Left lobe of liver (tissue), 2 donors: Measurements from ENCODE around the gene FAM234A. TPM values are rescaled to one million over a fixed set of nuclear protein-coding genes. Genes with fewer than 3 reads are reported as not detected.

ENCODE experiments used
- ATAC-seq: fragments of 200-7000 bp; cut with Tn5 transposase; one replicate; pipeline ENCODE4 v1.9.1; 2020; ENCODE audit warnings: mild to moderate bottlenecking, moderate library complexity
- DNase-seq: peaks from one replicate; pipeline ENCODE4 v3.0.0-alpha.2; 2020; ENCODE audit warnings: low spot score
- total RNA-seq: library from RNA; stranded (reverse); gene quantifications from one replicate; pipeline ENCODE4 v1.2.1, GENCODE V29; 2021
- donor health status: DM: no; HTN: no; CAD: no; lungs with moderate emphysema.
- donor health status: DM: no; HTN: yes; CAD: no.

Gene FAM234A
- total RNA-seq, 1 donor from 2014 or later = 35.8 TPM

DNA sequence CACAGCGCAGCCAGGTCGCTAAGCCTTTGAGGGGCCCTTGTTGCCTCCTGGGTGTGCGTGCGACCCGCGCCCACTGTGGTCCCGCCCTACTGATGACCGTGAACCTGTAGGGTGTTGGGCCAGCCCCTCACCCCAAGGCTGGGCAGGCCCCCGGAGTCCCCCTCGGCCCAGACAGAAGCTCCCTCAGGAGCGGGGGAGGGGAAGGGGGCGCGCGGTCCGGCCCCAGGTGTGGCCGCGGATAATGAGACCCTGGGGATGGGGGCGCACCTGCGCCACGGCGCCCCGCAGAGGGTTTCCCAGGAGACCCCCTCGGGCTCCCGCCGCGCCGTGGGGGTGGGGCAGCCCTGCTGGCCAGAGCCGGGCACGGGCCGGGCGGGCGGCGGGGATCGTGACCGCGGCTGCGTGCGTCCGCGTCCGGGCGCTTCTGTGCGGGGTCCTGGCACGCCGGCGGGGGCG lies 45.4 kb downstream of the FAM234A start:
- no peak for DNase-seq
- ATAC-seq = no peak

DNA sequence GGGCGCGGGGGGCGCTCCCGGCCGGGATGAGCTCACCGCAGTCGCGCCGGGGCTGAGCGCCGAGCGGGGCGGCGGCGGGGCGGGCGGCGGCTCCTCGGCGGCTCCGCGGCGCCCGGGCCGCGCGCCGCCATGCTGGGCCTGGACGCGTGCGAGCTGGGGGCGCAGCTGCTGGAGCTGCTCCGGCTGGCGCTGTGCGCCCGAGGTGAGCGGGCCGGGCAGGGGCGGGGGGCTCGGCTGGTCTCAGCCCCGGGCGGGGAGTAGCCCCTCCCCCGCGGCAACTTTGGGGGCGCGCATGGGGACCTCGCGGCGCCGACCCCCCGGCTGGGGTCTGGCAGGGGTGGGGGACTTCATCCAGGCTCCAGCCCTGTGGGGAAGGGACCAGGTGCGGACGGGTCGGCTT lies 45.9 kb downstream of the FAM234A start, which contains the start of gene ARHGDIG:
TSS of gene ARHGDIG (plus strand) at position 40 of the 400 bp plus-strand sequence. CDS start at position 130, 90 bp downstream.
- no peak for ATAC-seq

DNA sequence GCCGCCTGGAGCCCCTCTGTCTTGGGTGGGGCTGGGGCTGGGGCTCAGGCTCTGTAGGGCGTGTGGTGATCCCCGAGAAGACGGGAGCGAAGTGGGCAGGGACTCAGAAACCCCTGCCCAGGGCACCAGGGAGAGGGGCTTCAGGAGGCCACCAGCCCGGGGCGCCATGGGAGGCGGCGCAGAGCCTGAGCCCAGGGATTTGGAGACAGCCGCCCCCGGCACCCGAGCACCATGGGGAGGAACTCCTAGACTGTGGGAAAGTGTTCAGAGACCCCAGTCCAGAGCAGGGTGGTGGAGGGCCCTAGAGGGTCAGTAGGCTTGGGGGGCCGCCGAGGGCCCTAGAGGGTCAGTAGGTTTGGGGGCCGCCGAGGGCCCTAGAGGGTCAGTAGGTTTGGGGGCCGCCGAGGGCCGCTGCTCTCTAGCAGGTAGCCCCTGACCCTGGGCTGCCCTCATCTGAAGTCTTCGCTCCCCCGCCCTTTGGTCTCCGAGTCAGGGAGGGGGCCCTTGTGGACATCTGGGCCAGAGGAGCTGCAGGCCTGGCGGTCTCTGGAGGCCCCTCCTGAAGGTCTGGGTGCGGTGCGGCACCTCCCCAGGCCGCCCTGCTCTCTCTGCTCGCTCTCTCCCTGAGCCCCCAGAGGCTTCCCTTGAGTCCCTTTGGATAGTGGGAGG lies 46.5 kb downstream of the FAM234A start:
- ATAC-seq (no peak), DNase-seq (no peak)

More for the DNA sequence above, 45.9 kb downstream of the FAM234A start, which contains the start of gene ARHGDIG:
- no peak for DNase-seq

DNA sequence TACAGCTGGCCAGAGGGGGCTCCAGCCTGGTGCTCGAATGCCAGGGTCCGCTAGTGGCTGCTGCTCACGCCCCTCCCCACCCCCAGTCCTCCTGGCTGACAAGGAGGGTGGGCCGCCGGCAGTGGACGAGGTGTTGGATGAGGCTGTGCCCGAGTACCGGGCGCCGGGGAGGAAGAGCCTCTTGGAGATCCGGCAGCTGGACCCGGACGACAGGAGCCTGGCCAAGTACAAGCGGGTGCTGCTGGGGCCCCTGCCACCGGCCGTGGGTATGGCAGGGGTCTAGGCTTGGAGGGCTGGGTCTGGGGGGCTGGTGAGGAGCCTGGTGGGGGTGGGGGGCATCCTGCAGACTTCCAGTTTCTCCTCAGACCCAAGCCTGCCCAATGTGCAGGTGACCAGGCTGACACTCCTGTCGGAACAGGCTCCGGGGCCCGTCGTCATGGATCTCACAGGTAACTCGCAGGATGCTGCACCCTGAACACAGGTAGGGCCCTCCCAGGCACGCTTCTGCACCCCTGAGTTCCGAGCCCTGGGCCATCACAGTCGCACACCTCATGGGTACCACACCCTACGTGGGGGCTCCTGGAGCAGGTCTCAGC lies 47.1 kb downstream of the FAM234A start:
- ATAC-seq = peak; percentile 8
- DNase-seq = no peak

DNA sequence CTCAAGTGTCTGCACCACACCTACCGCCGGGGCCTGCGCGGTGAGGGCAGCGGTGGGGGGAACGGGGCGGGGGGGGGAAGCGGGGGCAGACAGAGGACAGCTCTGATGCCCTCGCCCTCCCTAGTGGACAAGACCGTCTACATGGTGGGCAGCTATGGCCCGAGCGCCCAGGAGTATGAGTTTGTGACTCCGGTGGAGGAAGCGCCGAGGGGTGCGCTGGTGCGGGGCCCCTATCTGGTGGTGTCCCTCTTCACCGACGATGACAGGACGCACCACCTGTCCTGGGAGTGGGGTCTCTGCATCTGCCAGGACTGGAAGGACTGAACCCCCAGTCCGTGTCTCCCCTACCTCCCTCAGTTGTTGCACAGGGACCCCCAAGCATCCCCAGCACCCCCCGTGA lies 47.9 kb downstream of the FAM234A start:
- ATAC-seq = no peak
- no peak for DNase-seq

DNA sequence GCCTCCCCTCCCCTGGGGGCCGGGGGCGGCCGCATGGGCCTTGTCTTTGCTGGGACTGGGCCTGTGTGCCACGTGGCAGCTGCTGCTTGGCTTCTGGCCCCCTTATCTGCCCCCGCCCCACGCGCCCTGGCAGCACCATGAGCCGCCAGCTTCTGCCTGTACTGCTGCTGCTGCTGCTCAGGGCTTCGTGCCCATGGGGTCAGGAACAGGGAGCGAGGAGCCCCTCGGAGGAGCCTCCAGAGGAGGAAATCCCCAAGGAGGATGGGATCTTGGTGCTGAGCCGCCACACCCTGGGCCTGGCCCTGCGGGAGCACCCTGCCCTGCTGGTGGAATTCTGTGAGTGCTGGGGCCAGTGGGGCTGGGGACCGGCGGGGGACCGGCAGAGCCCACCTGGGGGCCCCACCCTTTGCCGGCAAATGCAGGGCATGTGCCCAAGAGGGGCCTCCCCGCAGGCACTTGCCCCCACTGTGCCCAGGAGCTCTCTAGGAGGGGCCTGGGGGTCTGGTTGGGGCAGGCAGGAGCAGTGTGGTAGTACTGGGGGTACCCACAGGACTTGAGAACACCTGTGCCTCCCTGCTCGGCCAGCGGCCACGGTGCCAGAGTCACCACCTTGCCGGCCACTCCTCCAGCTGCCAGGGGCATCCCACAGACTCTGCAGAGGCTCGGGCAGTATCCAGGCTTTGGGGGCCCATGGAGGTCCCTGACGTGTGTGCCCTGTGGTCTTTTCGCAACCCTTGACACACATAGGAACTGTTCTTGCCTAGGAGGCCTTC lies 48.6 kb downstream of the FAM234A start, which contains the start of gene PDIA2:
TSS of gene PDIA2 (plus strand) at position 132 of the 773 bp plus-strand sequence. CDS start at position 138, 6 bp downstream.
- DNase-seq (no peak), ATAC-seq (no peak)

DNA sequence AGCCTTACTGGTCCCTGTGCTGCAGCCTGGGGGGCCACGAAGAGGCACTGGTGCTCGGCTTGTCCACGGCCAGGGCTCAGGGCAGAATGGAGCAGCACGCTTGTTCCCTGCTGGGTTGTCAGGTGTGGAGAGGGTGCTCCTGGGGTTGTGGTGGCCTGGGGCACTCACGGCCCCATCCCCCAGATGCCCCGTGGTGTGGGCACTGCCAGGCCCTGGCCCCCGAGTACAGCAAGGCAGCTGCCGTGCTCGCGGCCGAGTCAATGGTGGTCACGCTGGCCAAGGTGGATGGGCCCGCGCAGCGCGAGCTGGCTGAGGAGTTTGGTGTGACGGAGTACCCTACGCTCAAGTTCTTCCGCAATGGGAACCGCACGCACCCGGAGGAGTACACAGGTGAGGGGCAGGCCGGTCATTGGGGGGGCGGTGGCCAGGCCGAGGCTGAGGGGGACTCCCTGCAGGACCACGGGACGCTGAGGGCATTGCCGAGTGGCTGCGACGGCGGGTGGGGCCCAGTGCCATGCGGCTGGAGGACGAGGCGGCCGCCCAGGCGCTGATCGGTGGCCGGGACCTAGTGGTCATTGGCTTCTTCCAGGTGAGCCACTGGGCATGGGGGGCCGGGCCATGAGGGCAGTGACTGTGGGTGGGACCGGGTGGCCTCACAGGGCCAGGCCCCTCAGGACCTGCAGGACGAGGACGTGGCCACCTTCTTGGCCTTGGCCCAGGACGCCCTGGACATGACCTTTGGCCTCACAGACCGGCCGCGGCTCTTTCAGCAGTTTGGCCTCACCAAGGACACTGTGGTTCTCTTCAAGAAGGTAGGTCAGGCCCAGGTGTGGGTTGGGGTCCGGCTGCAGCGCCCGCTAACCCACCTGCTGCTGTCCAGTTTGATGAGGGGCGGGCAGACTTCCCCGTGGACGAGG lies 49.8 kb downstream of the FAM234A start:
- ATAC-seq (no peak), DNase-seq (no peak)

DNA sequence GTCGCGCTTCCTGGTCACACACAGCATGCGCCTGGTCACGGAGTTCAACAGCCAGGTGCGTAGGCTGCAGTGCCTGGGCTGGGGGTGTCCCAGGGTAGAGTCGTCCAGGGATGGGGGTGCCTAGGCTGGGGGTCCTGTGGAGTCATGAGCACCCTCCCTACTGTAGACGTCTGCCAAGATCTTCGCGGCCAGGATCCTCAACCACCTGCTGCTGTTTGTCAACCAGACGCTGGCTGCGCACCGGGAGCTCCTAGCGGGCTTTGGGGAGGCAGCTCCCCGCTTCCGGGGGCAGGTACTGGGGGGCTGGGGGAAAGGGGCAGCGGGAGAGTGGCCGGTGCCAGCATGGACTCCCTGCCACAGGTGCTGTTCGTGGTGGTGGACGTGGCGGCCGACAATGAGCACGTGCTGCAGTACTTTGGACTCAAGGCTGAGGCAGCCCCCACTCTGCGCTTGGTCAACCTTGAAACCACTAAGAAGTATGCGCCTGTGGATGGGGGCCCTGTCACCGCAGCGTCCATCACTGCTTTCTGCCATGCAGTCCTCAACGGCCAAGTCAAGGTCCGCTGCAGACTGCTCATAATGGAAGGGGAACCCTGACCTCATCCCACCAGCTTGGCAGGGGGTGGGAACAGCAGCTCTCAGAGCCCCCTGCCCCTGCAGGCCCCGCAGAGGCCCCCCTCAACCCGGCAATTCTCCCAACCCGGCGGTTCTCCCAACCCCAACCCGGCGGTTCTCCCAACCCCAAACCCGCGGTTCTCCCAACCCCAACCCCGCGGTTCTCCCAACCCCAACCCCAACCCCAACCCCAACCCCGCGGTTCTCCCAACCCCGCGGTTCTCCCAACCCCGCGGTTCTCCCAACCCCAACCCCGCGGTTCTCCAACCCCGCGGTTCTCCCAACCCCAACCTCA lies 50.8 kb downstream of the FAM234A start:
- ATAC-seq (no peak), DNase-seq (no peak)

DNA sequence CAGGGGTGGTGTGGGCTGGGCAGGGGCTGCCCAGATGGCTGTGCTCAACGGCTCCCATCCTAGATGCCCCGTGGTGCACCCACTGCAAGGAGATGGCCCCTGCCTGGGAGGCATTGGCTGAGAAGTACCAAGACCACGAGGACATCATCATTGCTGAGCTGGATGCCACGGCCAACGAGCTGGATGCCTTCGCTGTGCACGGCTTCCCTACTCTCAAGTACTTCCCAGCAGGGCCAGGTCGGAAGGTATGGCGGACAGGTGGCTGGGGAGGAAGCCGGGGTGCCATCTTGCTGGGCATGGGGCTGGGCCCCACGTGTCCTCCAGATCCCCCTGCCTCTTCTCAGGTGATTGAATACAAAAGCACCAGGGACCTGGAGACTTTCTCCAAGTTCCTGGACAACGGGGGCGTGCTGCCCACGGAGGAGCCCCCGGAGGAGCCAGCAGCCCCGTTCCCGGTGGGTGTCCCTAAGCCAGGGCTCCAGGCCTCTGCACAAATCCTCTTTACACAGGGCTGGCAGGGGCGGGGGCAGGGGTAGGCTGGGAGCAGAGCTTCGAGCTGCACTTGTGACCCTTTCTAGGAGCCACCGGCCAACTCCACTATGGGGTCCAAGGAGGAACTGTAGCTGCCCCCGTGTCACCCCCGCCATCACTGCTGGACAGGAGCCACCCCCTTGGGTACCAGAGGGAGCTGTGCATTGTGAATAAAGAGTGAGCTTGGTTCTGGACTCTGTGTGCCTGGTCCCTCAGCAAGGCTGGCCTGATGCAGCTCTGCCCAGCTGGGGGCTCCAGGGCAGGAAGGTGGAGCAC lies 52.1 kb downstream of the FAM234A start:
- ATAC-seq (no peak), DNase-seq (no peak)

DNA sequence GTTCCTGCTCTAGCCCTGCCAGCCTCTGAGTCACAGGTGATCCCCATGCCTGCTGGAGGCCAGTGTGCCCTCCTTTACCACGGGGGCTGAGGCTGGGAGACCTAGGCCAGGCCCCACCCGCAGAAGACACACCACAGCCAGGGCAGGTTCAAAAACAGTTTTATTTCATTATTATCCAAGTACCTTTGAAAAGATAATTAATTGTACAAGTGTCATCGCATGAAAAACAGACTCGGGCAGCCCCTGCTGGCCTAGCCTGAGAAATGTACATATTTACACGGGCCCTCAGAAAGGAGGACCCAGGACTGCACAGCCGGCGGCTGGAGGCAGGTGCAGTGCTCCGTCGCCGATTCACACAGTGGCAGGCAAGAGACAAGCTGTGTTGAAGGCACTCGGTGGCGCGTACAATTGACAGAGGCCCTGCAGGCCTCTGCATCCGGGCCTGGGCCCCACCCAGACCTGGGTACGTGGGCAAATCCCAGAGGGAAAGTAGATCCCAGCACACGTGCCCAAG lies 52.7 kb downstream of the FAM234A start:
- no peak for DNase-seq
- no peak for ATAC-seq

DNA sequence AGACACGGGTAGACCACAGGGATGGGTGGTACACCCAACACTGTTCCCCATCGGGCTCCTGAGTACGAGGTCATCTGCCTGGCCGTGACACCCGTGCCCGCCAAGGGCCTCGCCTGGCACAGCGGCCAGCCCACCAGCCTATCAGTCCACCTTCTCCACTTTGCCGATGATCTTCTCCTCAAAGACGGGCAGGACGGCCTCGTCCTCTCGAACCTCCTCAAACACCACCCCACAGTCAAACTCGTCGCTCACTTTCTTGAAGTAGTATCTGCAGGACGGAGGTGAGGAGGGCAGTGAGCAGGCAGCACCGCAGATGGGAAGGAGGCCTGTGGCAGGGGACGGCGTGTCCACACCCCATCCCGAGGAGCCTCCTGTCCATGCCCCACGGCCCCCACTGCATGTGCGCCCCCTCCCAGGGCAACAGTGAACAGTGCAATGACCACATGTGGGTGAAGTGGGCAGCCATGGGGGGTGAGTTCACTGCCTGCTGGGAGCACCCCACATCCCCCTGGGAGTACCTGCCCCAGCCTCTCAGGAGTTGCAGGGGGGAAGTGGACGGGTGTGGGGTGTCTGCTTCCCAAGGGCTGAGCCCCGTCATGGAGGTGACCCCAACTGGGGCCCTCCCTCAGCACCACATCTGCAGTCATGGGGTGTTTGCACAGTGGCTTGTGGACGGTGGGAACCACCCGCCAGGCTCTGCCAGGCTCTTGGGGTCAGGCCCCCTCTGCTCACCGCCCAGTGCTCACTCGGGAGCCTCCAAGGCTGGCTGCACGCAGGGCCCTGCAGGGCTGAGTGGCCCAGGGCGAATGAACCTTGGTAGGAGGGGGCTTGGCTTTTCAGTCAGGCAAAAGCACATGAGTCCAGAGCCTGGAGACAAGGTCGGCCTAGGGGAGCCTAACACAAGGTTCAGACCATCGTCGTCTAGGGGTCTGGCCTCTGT lies 53.6 kb downstream of the FAM234A start:
- DNase-seq (no peak), ATAC-seq (no peak)

DNA sequence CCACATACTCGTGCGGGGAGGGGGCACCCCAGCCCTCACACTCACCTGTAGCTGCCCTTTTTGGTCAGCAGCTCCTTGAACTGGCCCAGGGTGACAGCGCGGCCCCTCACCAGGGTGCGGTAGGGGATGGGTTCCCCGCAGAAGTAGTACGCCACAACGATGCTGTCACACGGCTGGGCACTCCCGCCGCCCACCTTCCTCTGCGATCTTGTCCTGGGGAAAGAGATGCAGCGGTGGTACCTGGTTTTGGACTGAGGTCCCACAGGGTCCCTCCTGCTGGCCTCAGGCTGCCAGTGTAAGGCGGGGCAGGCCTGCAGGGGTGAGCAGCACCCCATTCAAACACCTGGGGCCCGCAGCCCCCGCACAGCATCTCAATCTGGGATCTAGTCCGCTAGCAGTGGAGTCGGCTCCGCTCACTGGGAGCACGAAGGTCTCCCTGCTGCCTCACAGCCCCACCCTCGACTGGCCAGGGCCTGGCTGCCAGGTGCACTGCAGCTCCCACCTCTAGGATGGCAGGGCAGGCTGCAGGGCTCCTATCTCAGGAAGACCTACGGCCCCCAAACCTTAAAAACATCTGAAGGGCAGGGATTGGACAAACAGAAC lies 54.9 kb downstream of the FAM234A start:
- ATAC-seq = no peak
- no peak for DNase-seq

DNA sequence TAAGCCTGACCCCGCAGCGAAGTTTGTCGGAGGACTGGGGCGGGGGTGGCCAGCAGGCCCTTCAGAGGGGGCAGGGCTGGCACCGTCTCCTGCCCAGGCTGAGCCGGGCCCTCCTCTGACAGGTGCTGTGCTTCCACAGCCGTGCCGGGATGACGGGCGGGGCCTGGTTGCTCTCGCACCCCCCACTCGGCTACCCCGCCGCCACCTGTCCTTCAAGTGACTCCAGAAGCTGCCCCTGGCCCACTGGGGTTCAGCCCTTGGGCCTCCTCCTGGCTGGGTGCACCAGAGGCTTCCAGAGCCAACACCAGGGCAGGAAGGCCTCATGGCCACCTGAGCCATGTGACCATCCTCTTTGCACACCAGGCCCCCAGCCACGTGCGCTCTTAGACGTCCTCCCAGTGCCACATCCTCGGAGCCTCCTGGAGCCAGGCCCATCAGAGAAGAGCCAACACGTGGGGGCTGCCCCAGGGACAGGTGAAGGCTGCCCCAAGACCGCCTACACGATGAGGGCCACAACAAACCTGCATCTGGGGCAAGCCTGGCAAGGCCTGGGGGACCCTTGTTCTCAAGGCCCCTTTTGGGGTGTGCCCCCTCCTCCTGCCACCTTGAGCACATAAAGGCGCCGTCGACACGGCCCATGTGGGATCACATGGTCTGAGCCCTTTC lies 55.5 kb downstream of the FAM234A start:
- DNase-seq (no peak), ATAC-seq (no peak)

DNA sequence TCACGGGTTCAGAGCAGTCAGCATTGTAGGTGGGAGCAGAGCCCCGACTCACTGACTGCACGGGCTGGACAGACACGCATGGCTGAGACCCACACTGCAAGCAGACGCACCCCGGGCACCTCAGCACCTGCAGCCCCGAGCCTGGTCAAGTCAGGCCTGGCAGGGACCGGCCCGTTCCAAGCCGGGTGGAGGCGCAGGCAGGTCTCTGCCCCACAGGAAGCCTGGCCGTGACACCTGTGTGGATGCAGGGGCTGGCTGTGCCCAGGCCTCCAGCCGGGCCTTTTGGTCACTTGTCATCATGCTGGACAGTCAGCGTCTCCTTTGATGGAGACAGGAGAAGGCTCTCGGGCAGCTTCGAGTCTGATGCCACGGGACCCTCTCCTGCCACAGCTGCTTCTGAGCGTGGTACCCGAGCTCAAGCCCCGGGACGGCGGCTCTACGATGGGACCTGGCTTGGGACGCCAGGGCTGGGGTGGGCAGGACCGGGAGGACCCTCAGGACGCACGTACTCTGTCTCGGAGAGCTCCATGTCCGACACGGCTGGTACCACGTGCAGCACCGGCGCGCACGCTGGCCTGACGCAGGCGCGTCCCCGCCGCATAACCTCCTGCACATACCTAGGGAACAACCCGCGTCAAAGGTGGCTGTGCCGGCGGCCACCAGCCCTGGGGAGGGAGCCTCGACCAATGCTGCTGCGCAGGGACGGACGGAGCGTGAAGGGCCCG lies 56.2 kb downstream of the FAM234A start:
- no peak for ATAC-seq
- no peak for DNase-seq

DNA sequence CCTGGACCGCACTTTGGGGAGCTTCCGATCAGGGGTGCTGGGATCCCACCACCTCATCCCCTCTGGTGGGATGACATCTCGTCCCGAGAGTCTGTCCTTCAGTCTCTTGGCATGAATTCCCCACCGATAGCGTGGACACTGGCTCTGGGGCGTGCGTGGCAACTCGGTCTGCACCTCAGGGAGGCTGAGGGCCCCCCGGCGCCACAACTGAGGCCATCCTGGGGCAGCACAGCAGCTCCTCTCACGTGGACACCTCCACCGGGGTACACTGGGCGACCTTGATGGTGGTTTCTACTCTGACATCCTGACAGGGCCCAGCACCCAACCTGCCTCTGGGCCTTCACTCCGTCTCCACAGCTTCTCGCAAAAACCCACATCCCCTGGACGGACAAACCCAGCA lies 56.9 kb downstream of the FAM234A start:
- DNase-seq = no peak
- ATAC-seq = no peak
